Upper lobe of right lung (tissue), 1 donor: ENCODE measurements around the gene CHMP1A. TPM values are rescaled to one million over a fixed set of nuclear protein-coding genes. Genes with fewer than 3 reads are reported as not detected.
A peak's percentile ranks its signal among the peaks of the same experiment; 100 is the strongest.
"Not testable (repeated sequence)": the region's sequence is repeated elsewhere in the genome, so short reads cannot be mapped to it uniquely, and the experiment has no call there.

Source experiments
- ATAC-seq: fragments of 200-7000 bp; cut with Tn5 transposase; one replicate; pipeline ENCODE4 v1.9.1; 2020; ENCODE audit warnings: mild to moderate bottlenecking, moderate library complexity
- DNase-seq: peaks from one replicate; pipeline ENCODE4 v3.0.0-alpha.2; 2020
- H3K27ac ChIP-seq: fragments of 200-600 bp; one replicate; pipeline ENCODE4 v1.8.0; 2022
- H3K27me3 ChIP-seq: fragments of 200-600 bp; one replicate; pipeline ENCODE4 v1.8.0; 2022; ENCODE audit warnings: mild to moderate bottlenecking
- H3K36me3 ChIP-seq: fragments of 200-600 bp; one replicate; pipeline ENCODE4 v1.8.0; 2022
- H3K4me1 ChIP-seq: fragments of 200-600 bp; one replicate; pipeline ENCODE4 v1.8.0; 2022
- H3K4me3 ChIP-seq: fragments of 200-600 bp; one replicate; pipeline ENCODE4 v1.8.0; 2022; ENCODE audit warnings: mild to moderate bottlenecking
- H3K9me3 ChIP-seq: fragments of 200-600 bp; one replicate; pipeline ENCODE4 v1.8.0; 2022
- CTCF ChIP-seq: fragments of 200-600 bp; IDR thresholded peaks from one replicate; pipeline ENCODE4 v1.8.0; 2022; ENCODE audit warnings: antibody characterized with exemption
- intact Hi-C: fragments of 100-400 bp; cut with DNase I; formaldehyde crosslinking; loops from one replicate; pipeline ENCODE4 v1.11.0; 2022
- total RNA-seq: library from RNA; stranded (reverse); fragmentation: NEBNext Ultra II Directional; extraction: Animal tissue kit (Norgen Biotek cat#: 25700); gene quantifications from one replicate; pipeline ENCODE4 v1.2.1, GENCODE V29; 2021
- donor health status: DM: no; HTN: yes; CAD: no; lungs with severe emphysema.

The CHMP1A gene
- total RNA-seq, 1 donor from 2014 or later = 74.0 TPM

- Histone ChIP-seq H3K4me3 (no peak overlapping the region), H3K9me3 (no peaks in the 10 kb centered on the region), H3K27ac (no peak overlapping the region), H3K27me3 (no peaks in the 10 kb centered on the region), H3K36me3 (no peaks in the 10 kb centered on the region), H3K4me1 (no peaks in the 10 kb centered on the region)
- no peak for TF ChIP-seq CTCF
- intact Hi-C loops = no loop called here
- DNase-seq (no peak), ATAC-seq (no peak)
Observed at GRCh38 chr16:89678258-89678657, 20.8 kb upstream of the CHMP1A start.

GRCh38 chr16:89672177-89672941 lies 14.9 kb upstream of the CHMP1A start:
- Histone ChIP-seq H3K4me3 (no peak overlapping the region), H3K4me1 (peaks cover 4% of the 10 kb centered on the region), H3K36me3 (no peaks in the 10 kb centered on the region), H3K27me3 (no peaks in the 10 kb centered on the region), H3K9me3 (no peaks in the 10 kb centered on the region), H3K27ac (peak overlapping the region; percentile 6)
- ATAC-seq (no peak), DNase-seq (no peak)
- TF ChIP-seq CTCF = no peak
- intact Hi-C loops = no loop called here

- H3K9me3 ChIP-seq, intact Hi-C loops, ATAC-seq, DNase-seq, H3K36me3 ChIP-seq, H3K27ac ChIP-seq, H3K4me1 ChIP-seq, H3K27me3 ChIP-seq, H3K4me3 ChIP-seq: not testable (repeated sequence)
Observed at GRCh38 chr16:89671565-89671964, 14.1 kb upstream of the CHMP1A start.

- Histone ChIP-seq H3K27ac (no peak overlapping the region), H3K27me3 (no peaks in the 10 kb centered on the region), H3K9me3 (no peaks in the 10 kb centered on the region), H3K36me3 (no peaks in the 10 kb centered on the region), H3K4me3 (no peak overlapping the region), H3K4me1 (peaks cover 4% of the 10 kb centered on the region)
- intact Hi-C loops = no loop called here
- TF ChIP-seq CTCF = no peak
- ATAC-seq (no peak), DNase-seq (no peak)
Observed at GRCh38 chr16:89670496-89671431, 13.3 kb upstream of the CHMP1A start.

GRCh38 chr16:89669755-89670154 lies 12.2 kb upstream of the CHMP1A start:
- no peaks in the 10 kb centered on the region for H3K36me3 ChIP-seq
- TF ChIP-seq CTCF = no peak
- peaks cover 4% of the 10 kb centered on the region for H3K4me1 ChIP-seq
- no peaks in the 10 kb centered on the region for H3K27me3 ChIP-seq
- no peak overlapping the region for H3K27ac ChIP-seq
- no peaks in the 10 kb centered on the region for H3K9me3 ChIP-seq
- no peak for ATAC-seq
- intact Hi-C loops = no loop called here
- DNase-seq = no peak
- H3K4me3 ChIP-seq = no peak overlapping the region

GRCh38 chr16:89668790-89669158 lies 11.3 kb upstream of the CHMP1A start:
- Histone ChIP-seq H3K36me3 (no peaks in the 10 kb centered on the region), H3K4me1 (peaks cover 4% of the 10 kb centered on the region), H3K9me3 (no peaks in the 10 kb centered on the region), H3K27ac (peak overlapping the region; percentile 61), H3K27me3 (no peaks in the 10 kb centered on the region), H3K4me3 (peak overlapping the region; percentile 9)
- intact Hi-C loops = no loop called here
- TF ChIP-seq CTCF = no peak
- ATAC-seq = peak; percentile 20
- DNase-seq = no peak
